AG09309 (cell line): ENCODE results near the gene NRXN2.
A peak's percentile ranks its signal among the peaks of the same experiment; 100 is the strongest.
"Not testable (repeated sequence)": the region's sequence is repeated elsewhere in the genome, so short reads cannot be mapped to it uniquely, and the experiment has no call there.

Experiments used
- DNase-seq: peaks from one replicate; pipeline ENCODE4 v3.0.0-alpha.2; 2010; ENCODE audit warnings: low read depth
- H3K4me3 ChIP-seq: 2 replicates; pipeline ENCODE4 v1.5.1; 2011; ENCODE audit warnings: mild to moderate bottlenecking, low read depth, low read length, moderate library complexity; ENCODE audit not compliant: control insufficient read depth
- CTCF ChIP-seq: IDR thresholded peaks from 2 replicates; pipeline ENCODE4 v1.5.1; 2011; ENCODE audit warnings: mild to moderate bottlenecking, low read depth, low read length, inconsistent platforms; ENCODE audit not compliant: insufficient read depth, control insufficient read depth; ENCODE audit errors: missing control alignments

Gene NRXN2

GRCh38 chr11:64667154-64667745, 55.7 kb downstream of the NRXN2 start:
- DNase-seq, result no peak
- H3K4me3 ChIP-seq, result no peak overlapping the region
- no peak for TF ChIP-seq CTCF

GRCh38 chr11:64665411-64665821, 57.6 kb downstream of the NRXN2 start:
- TF ChIP-seq CTCF, result no peak
- no peak for DNase-seq
- H3K4me3 ChIP-seq, result no peak overlapping the region

GRCh38 chr11:64664236-64664870, 58.6 kb downstream of the NRXN2 start:
- DNase-seq, H3K4me3 ChIP-seq: not testable (repeated sequence)

- no peak overlapping the region for H3K4me3 ChIP-seq
- TF ChIP-seq CTCF, result no peak
- no peak for DNase-seq
Observed at GRCh38 chr11:64663656-64664055, 59.3 kb downstream of the NRXN2 start.

- no peak overlapping the region for H3K4me3 ChIP-seq
- no peak for TF ChIP-seq CTCF
- DNase-seq, result no peak
Observed at GRCh38 chr11:64661614-64662013, 61.4 kb downstream of the NRXN2 start.

- peak; percentile 41 for DNase-seq
- TF ChIP-seq CTCF, result no peak
- no peak overlapping the region for H3K4me3 ChIP-seq
Observed at GRCh38 chr11:64661146-64661545, 61.9 kb downstream of the NRXN2 start.

- TF ChIP-seq CTCF, result no peak
- DNase-seq, result no peak
- H3K4me3 ChIP-seq, result no peak overlapping the region
Observed at GRCh38 chr11:64660706-64661105, 62.3 kb downstream of the NRXN2 start.
